Upper lobe of left lung (tissue), 6 donors: ENCODE results near the gene WAS. TPM values are rescaled to one million over a fixed set of nuclear protein-coding genes. Genes with fewer than 3 reads are reported as not detected.
A peak's percentile ranks its signal among the peaks of the same experiment; 100 is the strongest.

Source experiments
- ATAC-seq, 2 donors: fragments of 200-7000 bp; cut with Tn5 transposase; one replicate each; pipeline ENCODE4 v1.9.1; 2022; ENCODE audit warnings: mild to moderate bottlenecking in 2 of 2, moderate library complexity in 2 of 2; ENCODE audit not compliant: low FRiP score in 2 of 2
- DNase-seq, 2 donors: peaks; one replicate each; pipeline ENCODE4 v3.0.0-alpha.2; 2019 to 2020
- H3K27ac ChIP-seq, 4 donors: fragments of 200-600 bp; sonication (generic); one replicate each; pipeline ENCODE4 v1.5.1; 2016 to 2019
- H3K27me3 ChIP-seq, 4 donors: fragments of 200-600 bp; sonication (generic); one replicate each; pipeline ENCODE4 v1.5.1; 2017 to 2019
- H3K36me3 ChIP-seq, 4 donors: fragments of 200-600 bp; sonication (generic); one replicate each; pipeline ENCODE4 v1.5.1; 2016 to 2019
- H3K4me1 ChIP-seq, 4 donors: fragments of 200-600 bp; sonication (generic); one replicate each; pipeline ENCODE4 v1.5.1; 2018 to 2019
- H3K4me3 ChIP-seq, 4 donors: fragments of 200-600 bp; sonication (generic); one replicate each; pipeline ENCODE4 v1.5.1; 2017 to 2019; ENCODE audit warnings: mild to moderate bottlenecking in 2 of 4, moderate library complexity in 1 of 4
- H3K9me3 ChIP-seq, 4 donors: fragments of 200-600 bp; sonication (generic); one replicate each; pipeline ENCODE4 v1.5.1; 2018 to 2019
- EP300 ChIP-seq, 4 donors: sonication (generic); formaldehyde crosslinking; IDR thresholded peaks; one replicate each; pipeline ENCODE4 v1.5.1; 2017; ENCODE audit warnings: antibody characterized with exemption in 4 of 4, control low read depth in 2 of 4
- POLR2A ChIP-seq, 4 donors: fragments of 450-650 bp; IDR thresholded peaks; one replicate each; pipeline ENCODE4 v1.5.1; 2016 to 2017; ENCODE audit warnings: antibody characterized with exemption in 4 of 4, mild to moderate bottlenecking in 2 of 4
- POLR2AphosphoS5 ChIP-seq, 2 donors: sonication (generic); formaldehyde crosslinking; IDR thresholded peaks; one replicate each; pipeline ENCODE4 v1.5.1; 2017; ENCODE audit warnings: antibody characterized with exemption in 2 of 2
- WGBS, 2 donors: methylation state at CpG; one replicate each; pipeline ENCODE4 v1.1.5; 2017 to 2018; 5-methylcytosine and 5-hydroxymethylcytosine counted together
- total RNA-seq, 6 donors: library from RNA; depleted of rRNA in 4 of 6; stranded (reverse); fragments of >200 nt in 4 of 6; gene quantifications; one replicate each; pipeline versions ENCODE4 v1.1.0 to v1.2.1, GENCODE V29; 2016 to 2021
- TF ChIP-seq, protein P1 (sequence below), 6 experiments: fragments of 450-650 bp in 4 of 6; fragments of 200-600 bp in 2 of 6; sonication (generic) in 2 of 6; IDR thresholded peaks; one replicate each; pipeline ENCODE4 v1.5.1; 2016 to 2019; ENCODE audit warnings: antibody characterized with exemption in 6 of 6
- donor health status: DM: no; HTN: no; CAD: no; lungs with moderate emphysema.
- donor health status: DM: no; HTN: yes; CAD: no; lungs with severe emphysema.

WAS gene
- total RNA-seq, 6 donors from 2014 or later, result 11.7 to 46.0 (median 33.9) TPM

DNA sequence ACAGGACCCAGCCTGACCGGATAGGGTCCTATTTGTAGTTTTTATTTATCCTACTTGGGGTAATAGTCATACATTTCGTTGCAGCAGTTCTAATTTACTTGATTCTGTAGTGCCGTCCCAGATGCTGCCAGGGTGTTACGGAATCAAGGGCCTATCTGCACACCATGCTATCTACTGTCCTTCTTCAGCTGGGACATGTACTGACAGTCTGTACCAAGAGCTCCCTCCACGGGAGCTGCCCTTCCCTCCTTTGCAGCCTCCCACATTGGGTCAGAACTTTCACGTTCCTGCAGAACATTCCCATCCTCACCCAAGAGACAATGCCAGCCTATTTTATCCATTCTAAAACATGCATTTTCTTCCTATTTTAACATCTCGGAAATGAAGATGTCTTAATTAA lies 19.6 kb downstream of the WAS start:
- WGBS, 2 donors, result 78 to 81% methylated on average over 7 of the region's 7 CpGs
- ATAC-seq (no peak), DNase-seq (no peak)
- no peaks in the 10 kb centered on the region for H3K27me3 ChIP-seq
- no peak overlapping the region for H3K27ac ChIP-seq
- H3K9me3 ChIP-seq, result no peaks in the 10 kb centered on the region
- H3K4me1 ChIP-seq, result no peaks in the 10 kb centered on the region
- peaks cover 0 to 15% (median 4%) of the 10 kb centered on the region in 4 donors for H3K36me3 ChIP-seq
- TF ChIP-seq EP300 (IDR thresholded peaks at IDR 0.05) (no peak), POLR2AphosphoS5 (IDR thresholded peaks at IDR 0.05) (no peak), POLR2A (IDR thresholded peaks at IDR 0.05) (no peak)
- TF ChIP-seq, protein P1, sequence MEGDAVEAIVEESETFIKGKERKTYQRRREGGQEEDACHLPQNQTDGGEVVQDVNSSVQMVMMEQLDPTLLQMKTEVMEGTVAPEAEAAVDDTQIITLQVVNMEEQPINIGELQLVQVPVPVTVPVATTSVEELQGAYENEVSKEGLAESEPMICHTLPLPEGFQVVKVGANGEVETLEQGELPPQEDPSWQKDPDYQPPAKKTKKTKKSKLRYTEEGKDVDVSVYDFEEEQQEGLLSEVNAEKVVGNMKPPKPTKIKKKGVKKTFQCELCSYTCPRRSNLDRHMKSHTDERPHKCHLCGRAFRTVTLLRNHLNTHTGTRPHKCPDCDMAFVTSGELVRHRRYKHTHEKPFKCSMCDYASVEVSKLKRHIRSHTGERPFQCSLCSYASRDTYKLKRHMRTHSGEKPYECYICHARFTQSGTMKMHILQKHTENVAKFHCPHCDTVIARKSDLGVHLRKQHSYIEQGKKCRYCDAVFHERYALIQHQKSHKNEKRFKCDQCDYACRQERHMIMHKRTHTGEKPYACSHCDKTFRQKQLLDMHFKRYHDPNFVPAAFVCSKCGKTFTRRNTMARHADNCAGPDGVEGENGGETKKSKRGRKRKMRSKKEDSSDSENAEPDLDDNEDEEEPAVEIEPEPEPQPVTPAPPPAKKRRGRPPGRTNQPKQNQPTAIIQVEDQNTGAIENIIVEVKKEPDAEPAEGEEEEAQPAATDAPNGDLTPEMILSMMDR (IDR thresholded peaks at IDR 0.05), result no peak
- H3K4me3 ChIP-seq, result no peak overlapping the region

DNA sequence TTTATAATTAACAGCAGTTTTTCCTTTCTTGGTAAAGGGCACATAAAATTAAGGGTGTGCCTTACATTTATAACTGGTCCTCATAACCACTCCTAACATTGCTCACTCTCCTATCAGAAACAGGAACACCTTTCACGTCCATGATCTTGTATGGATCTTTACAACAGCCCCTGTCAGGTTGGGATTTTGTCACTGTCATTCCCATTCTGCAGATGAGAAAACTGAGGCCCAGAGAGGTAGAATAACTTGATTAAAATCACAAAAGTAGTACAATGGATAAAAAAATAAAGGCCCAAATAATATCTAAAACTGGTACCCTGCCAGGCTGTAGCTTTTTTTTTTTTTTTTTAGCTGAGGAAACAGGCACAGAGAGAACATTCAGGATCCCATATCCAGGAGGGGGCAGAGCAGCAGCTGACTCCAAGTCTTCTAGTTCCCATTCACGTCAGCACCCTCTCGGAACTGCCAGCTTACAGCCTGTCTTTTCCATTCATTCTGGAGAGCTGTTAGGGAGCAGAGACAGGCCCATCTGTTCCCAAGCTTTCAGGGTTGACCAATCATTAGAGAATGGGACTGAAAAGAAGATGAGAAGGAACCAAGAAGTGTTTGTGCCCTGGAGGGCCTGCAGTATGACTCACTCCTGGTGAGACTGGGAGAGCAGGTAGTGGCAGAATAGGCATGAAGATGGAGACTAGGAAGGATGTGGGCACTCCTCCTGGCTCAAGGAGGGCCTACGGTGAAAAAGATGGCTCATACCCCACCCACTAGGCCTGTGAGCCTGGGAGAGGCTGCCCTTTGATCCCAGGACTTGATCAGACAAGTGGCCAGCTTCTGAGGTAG lies 20.3 kb downstream of the WAS start:
- no peaks in the 10 kb centered on the region for H3K27me3 ChIP-seq
- H3K27ac ChIP-seq, result no peak overlapping the region
- no peak overlapping the region for H3K4me3 ChIP-seq
- TF ChIP-seq POLR2AphosphoS5 (IDR thresholded peaks at IDR 0.05) (no peak), POLR2A (IDR thresholded peaks at IDR 0.05) (no peak), EP300 (IDR thresholded peaks at IDR 0.05) (no peak)
- TF ChIP-seq, protein P1 (IDR thresholded peaks at IDR 0.05), result no peak
- no peaks in the 10 kb centered on the region for H3K4me1 ChIP-seq
- DNase-seq (no peak), ATAC-seq (no peak)
- 62 to 70% methylated on average over 4 of the region's 4 CpGs for WGBS, 2 donors
- H3K9me3 ChIP-seq, result no peaks in the 10 kb centered on the region
- peaks cover 0 to 15% (median 4%) of the 10 kb centered on the region in 4 donors for H3K36me3 ChIP-seq

DNA sequence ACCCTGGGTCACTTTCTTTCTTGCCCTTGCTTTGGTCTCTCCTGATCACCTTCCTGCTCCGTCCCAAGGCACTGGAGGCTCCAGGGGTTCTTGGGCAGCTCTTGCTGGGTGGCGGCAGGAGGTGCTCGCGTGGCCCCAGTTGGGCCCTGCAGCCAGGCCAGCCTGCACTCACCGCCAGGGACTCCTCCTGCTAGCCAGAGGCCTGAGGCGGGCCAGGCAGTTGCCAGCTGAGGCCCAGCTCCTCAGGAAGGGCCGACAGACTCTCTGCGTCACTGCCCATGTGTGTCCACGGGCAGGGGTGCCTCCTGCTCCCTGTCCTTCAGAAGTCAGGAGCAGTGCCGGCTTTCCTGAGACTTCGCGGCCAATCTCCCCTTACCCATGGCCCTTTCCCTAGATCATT lies 22.3 kb downstream of the WAS start:
- H3K4me3 ChIP-seq, result no peak overlapping the region
- H3K9me3 ChIP-seq, result no peaks in the 10 kb centered on the region
- TF ChIP-seq POLR2AphosphoS5 (IDR thresholded peaks at IDR 0.05) (no peak), POLR2A (IDR thresholded peaks at IDR 0.05) (no peak), EP300 (IDR thresholded peaks at IDR 0.05) (no peak)
- TF ChIP-seq, protein P1 (IDR thresholded peaks at IDR 0.05), result no peak
- H3K4me1 ChIP-seq, result no peaks in the 10 kb centered on the region
- no peak overlapping the region for H3K27ac ChIP-seq
- no peak for ATAC-seq
- DNase-seq, result peak in 1 of 2 donors; percentile 27
- H3K36me3 ChIP-seq, result peaks cover 0 to 15% (median 0%) of the 10 kb centered on the region in 4 donors
- no peaks in the 10 kb centered on the region for H3K27me3 ChIP-seq
- WGBS, 2 donors, result 91 to 96% methylated on average over 5 to 9 of the region's 12 CpGs

DNA sequence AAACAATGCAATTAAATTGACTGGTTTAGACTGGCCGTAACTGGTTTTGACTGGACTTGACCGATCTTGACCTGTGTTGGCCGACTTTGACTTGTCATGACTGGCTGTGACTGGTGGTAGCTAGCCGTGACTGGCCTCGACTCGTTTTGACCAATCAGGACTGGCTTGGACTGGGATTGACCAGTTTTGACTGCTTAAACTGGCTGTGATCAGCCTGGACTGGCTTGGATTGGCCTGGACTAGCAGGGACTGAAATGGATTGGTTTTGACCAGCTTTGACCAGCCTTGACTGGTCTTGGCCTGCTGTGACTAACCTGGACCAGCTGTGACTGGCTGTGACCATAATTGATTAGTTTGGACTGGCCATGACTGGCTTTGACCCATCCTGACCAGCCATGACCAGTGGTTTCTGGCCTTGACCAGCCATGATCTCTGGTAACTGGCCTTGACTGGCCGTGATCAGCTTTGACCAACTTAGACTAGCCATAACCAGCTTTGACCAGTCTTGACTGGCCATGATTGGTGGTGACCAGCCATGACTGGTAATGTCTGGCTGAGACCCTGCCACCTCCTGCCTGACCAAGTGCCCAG lies 26.0 kb downstream of the WAS start:
- H3K9me3 ChIP-seq, result no peaks in the 10 kb centered on the region
- no peaks in the 10 kb centered on the region for H3K4me1 ChIP-seq
- no peak overlapping the region for H3K27ac ChIP-seq
- no peak for TF ChIP-seq POLR2A (IDR thresholded peaks at IDR 0.05)
- TF ChIP-seq, protein P1 (IDR thresholded peaks at IDR 0.05), result no peak
- TF ChIP-seq POLR2AphosphoS5 (IDR thresholded peaks at IDR 0.05), result no peak
- no peak for TF ChIP-seq EP300 (IDR thresholded peaks at IDR 0.05)
- no peaks in the 10 kb centered on the region for H3K27me3 ChIP-seq
- no peak for ATAC-seq
- H3K4me3 ChIP-seq, result no peak overlapping the region
- peaks cover 0 to 11% (median 0%) of the 10 kb centered on the region in 4 donors for H3K36me3 ChIP-seq
- 89% methylated on average over 7 of the region's 7 CpGs; no CpG with 5 or more reads in 1 of the 2 donors for WGBS, 2 donors
- no peak for DNase-seq
